Left cardiac atrium (tissue), 4 donors: ENCODE data around the gene ARID1A. TPM values are rescaled to one million over a fixed set of nuclear protein-coding genes. Genes with fewer than 3 reads are reported as not detected.
A peak's percentile ranks its signal among the peaks of the same experiment; 100 is the strongest.
"Not testable (repeated sequence)": the region's sequence is repeated elsewhere in the genome, so short reads cannot be mapped to it uniquely, and the experiment has no call there.

Experiments used
- ATAC-seq, 2 donors: fragments of 200-7000 bp; cut with Tn5 transposase; one replicate each; pipeline ENCODE4 v1.9.1; 2020; ENCODE audit warnings: mild to moderate bottlenecking in 2 of 2, moderate library complexity in 2 of 2
- DNase-seq: peaks from one replicate; pipeline ENCODE4 v3.0.0-alpha.2; 2020
- intact Hi-C, 2 donors: fragments of 100-400 bp; cut with DNase I; formaldehyde crosslinking; loops; one replicate each; pipeline versions ENCODE4 v1.14.1 to v1.15.1; 2022 to 2023
- long read RNA-seq: library from polyadenylated mRNA; unstranded; transcript quantifications from one replicate; pipeline ENCODE4 v2.0.0, GENCODE V29; 2021
- total RNA-seq, 2 donors: library from RNA; stranded (reverse); fragmentation: NEBNext Ultra II Directional; extraction: Animal tissue kit (Norgen Biotek cat#: 25700); gene quantifications; one replicate each; pipeline ENCODE4 v1.2.1, GENCODE V29; 2021
- donor health status: DM: no; HTN: yes; CAD: no.
- donor health status: DM: no; HTN: yes; CAD: no; lungs with severe emphysema.
- donor health status: DM: yes; HTN: yes; CAD: no.
- donor health status: Dilated cardiomyopathy.

The ARID1A gene
- total RNA-seq = 10 to 100 TPM; 34.5 to 38.5 TPM
- long read RNA-seq, partial matches to known transcripts = 12 of 15 reads
- long read RNA-seq, other reads (novel, unspliced or antisense) = 0 of 15 reads

- intact Hi-C loops = loop anchor here in 1 of 2 donors (5.0 kb wide), 1 partner anchor 92 kb away; the partner anchor contains the start of gene PIGV
- ATAC-seq (peak; percentile 73 to 74), DNase-seq (peak; percentile 96)
These were observed at the start of gene ARID1A for GRCh38 chr1:26695356-26696118. Gene ARID1A (plus strand): TSS chr1:26696015. CDS start chr1:26696404, 389 bp downstream.

- no peak for DNase-seq
- intact Hi-C loops = no loop called here
- ATAC-seq = no peak
These were observed 31.0 kb upstream of the ARID1A start for GRCh38 chr1:26664802-26665201.

- intact Hi-C loops = no loop called here
- no peak for DNase-seq
- ATAC-seq = no peak
These were observed 29.0 kb upstream of the ARID1A start for GRCh38 chr1:26666855-26667254.

- ATAC-seq, DNase-seq, intact Hi-C loops: not testable (repeated sequence)
These were observed 27.6 kb upstream of the ARID1A start for GRCh38 chr1:26668106-26668786.

GRCh38 chr1:26677306-26678115 is 18.3 kb upstream of the ARID1A start:
- DNase-seq (peak; percentile 75), ATAC-seq (peak; percentile 95 to 99)
- intact Hi-C loops = no loop called here

GRCh38 chr1:26684763-26685508 is 10.9 kb upstream of the ARID1A start:
- no peak for ATAC-seq
- intact Hi-C loops = no loop called here
- DNase-seq = no peak

GRCh38 chr1:26686795-26687194 is 9.0 kb upstream of the ARID1A start:
- ATAC-seq (no peak), DNase-seq (no peak)
- intact Hi-C loops = no loop called here

GRCh38 chr1:26689504-26689903 is 6.3 kb upstream of the ARID1A start:
- intact Hi-C loops = no loop called here
- ATAC-seq (no peak), DNase-seq (no peak)

- no peak for DNase-seq
- ATAC-seq = no peak
- intact Hi-C loops = no loop called here
These were observed 5.7 kb upstream of the ARID1A start for GRCh38 chr1:26690157-26690556.

GRCh38 chr1:26690576-26691031 is 5.2 kb upstream of the ARID1A start:
- intact Hi-C loops = no loop called here
- no peak for ATAC-seq
- no peak for DNase-seq

GRCh38 chr1:26692211-26692792 is 3.5 kb upstream of the ARID1A start:
- intact Hi-C loops = loop anchor here in 1 of 2 donors (2.0 kb wide), 1 partner anchor 96 kb away; no protein-coding TSS in a partner anchor
- ATAC-seq = peak; percentile 42 to 51
- peak; percentile 84 for DNase-seq

- intact Hi-C loops = loop anchor here in 1 of 2 donors (2.0 kb wide), 1 partner anchor 96 kb away; no protein-coding TSS in a partner anchor
- ATAC-seq = peak; percentile 56 to 72
These were observed 2.9 kb upstream of the ARID1A start for GRCh38 chr1:26692793-26693490.

GRCh38 chr1:26693599-26694572 is 1.9 kb upstream of the ARID1A start:
- no peak for DNase-seq
- intact Hi-C loops = loop anchor here in 1 of 2 donors (2.0 kb wide), 1 partner anchor 95 kb away; no protein-coding TSS in a partner anchor
- ATAC-seq = no peak

More at GRCh38 chr1:26692793-26693490, 2.9 kb upstream of the ARID1A start:
- peak; percentile 92 for DNase-seq

GRCh38 chr1:26694638-26695355 is 1.0 kb upstream of the ARID1A start:
- DNase-seq (no peak), ATAC-seq (no peak)
- intact Hi-C loops = loop anchor here in 1 of 2 donors (5.0 kb wide), 1 partner anchor 93 kb away; the partner anchor contains the start of gene PIGV

GRCh38 chr1:26696119-26696653 is 371 bp downstream of the ARID1A start:
- ATAC-seq (peak; percentile 1 to 2), DNase-seq (peak; percentile 35)
- intact Hi-C loops = loop anchor here in 1 of 2 donors (5.0 kb wide), 1 partner anchor 91 kb away; the partner anchor contains the start of gene PIGV
